Measurements from ENCODE around the gene ZFAND3. TPM values are rescaled to one million over a fixed set of nuclear protein-coding genes. Genes with fewer than 3 reads are reported as not detected.

The ZFAND3 gene
- total and polyA plus RNA-seq, 10 of the 15 experiments (the other 5 are each of a cell fraction or from before 2014, with no cell fraction given), result 0.90 to 34.4 (median 16.3) TPM

DNA sequence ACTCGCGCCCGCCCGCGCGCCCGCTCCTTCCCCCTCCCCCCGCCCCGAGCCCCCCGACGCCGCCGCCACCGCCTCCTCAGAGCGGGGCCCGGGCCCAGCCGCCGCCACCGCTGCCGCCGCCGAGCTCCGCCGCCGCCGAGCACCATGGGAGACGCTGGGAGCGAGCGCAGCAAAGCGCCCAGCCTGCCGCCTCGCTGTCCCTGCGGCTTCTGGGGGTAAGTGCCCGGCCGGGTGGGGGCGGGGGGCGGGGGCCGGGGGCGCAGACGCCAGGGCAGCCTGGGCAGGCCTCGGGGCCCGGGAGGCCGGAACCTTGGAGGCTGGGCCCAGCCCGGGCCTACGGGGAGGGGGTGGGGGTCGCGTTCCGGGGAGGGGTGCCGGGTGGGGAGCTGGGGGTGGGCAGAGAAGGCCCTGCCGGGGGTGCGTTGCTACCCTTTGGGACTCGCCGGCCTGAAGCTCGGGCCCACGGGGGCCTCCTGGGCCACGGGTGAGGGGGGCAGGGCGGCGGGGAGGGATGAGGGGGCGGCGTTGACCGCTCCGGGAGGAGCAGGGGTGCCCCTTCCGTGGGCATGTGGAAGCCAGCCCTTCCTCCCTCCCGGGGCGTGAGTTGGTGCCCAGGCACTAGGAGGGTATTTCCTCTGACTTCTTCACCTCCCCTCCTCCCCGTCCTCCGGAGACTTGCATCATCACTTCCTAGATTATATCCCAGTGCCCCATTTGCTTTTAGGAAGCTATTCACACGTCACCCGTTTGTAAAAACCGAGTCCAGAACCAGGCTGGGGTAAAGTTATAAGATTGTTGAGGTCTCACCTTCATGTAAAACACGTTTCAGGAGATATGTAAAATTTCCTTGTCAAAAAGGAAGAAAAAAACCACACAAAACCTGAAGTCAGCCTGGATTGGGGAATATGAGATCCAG, 533 bp downstream of the ZFAND3 start (continued):
- TF ChIP-seq, protein P1, sequence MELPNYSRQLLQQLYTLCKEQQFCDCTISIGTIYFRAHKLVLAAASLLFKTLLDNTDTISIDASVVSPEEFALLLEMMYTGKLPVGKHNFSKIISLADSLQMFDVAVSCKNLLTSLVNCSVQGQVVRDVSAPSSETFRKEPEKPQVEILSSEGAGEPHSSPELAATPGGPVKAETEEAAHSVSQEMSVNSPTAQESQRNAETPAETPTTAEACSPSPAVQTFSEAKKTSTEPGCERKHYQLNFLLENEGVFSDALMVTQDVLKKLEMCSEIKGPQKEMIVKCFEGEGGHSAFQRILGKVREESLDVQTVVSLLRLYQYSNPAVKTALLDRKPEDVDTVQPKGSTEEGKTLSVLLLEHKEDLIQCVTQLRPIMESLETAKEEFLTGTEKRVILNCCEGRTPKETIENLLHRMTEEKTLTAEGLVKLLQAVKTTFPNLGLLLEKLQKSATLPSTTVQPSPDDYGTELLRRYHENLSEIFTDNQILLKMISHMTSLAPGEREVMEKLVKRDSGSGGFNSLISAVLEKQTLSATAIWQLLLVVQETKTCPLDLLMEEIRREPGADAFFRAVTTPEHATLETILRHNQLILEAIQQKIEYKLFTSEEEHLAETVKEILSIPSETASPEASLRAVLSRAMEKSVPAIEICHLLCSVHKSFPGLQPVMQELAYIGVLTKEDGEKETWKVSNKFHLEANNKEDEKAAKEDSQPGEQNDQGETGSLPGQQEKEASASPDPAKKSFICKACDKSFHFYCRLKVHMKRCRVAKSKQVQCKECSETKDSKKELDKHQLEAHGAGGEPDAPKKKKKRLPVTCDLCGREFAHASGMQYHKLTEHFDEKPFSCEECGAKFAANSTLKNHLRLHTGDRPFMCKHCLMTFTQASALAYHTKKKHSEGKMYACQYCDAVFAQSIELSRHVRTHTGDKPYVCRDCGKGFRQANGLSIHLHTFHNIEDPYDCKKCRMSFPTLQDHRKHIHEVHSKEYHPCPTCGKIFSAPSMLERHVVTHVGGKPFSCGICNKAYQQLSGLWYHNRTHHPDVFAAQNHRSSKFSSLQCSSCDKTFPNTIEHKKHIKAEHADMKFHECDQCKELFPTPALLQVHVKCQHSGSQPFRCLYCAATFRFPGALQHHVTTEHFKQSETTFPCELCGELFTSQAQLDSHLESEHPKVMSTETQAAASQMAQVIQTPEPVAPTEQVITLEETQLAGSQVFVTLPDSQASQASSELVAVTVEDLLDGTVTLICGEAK (IDR thresholded peaks at IDR 0.05; ENCODE audit: borderline replicate concordance), result no peak
- TF ChIP-seq, protein P2, sequence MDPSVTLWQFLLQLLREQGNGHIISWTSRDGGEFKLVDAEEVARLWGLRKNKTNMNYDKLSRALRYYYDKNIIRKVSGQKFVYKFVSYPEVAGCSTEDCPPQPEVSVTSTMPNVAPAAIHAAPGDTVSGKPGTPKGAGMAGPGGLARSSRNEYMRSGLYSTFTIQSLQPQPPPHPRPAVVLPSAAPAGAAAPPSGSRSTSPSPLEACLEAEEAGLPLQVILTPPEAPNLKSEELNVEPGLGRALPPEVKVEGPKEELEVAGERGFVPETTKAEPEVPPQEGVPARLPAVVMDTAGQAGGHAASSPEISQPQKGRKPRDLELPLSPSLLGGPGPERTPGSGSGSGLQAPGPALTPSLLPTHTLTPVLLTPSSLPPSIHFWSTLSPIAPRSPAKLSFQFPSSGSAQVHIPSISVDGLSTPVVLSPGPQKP (IDR thresholded peaks at IDR 0.05; ENCODE audit: low read depth, low read length), result no peak
- TF ChIP-seq RFX5 (IDR thresholded peaks at IDR 0.05; ENCODE audit: low read depth, low read length) (no peak), RAD21 (IDR thresholded peaks at IDR 0.05; ENCODE audit: insufficient read depth, low read depth, low read length) (no peak), RUNX3 (IDR thresholded peaks at IDR 0.05; ENCODE audit: low read length) (no peak), STAT3 (IDR thresholded peaks at IDR 0.05; ENCODE audit: low read depth, low read length) (no peak), SMAD1 (IDR thresholded peaks at IDR 0.05; ENCODE audit: low read depth, partially characterized antibody) (no peak), FOXM1 (IDR thresholded peaks at IDR 0.05; ENCODE audit: low read depth, low read length) (no peak)
- TF ChIP-seq, protein P3, sequence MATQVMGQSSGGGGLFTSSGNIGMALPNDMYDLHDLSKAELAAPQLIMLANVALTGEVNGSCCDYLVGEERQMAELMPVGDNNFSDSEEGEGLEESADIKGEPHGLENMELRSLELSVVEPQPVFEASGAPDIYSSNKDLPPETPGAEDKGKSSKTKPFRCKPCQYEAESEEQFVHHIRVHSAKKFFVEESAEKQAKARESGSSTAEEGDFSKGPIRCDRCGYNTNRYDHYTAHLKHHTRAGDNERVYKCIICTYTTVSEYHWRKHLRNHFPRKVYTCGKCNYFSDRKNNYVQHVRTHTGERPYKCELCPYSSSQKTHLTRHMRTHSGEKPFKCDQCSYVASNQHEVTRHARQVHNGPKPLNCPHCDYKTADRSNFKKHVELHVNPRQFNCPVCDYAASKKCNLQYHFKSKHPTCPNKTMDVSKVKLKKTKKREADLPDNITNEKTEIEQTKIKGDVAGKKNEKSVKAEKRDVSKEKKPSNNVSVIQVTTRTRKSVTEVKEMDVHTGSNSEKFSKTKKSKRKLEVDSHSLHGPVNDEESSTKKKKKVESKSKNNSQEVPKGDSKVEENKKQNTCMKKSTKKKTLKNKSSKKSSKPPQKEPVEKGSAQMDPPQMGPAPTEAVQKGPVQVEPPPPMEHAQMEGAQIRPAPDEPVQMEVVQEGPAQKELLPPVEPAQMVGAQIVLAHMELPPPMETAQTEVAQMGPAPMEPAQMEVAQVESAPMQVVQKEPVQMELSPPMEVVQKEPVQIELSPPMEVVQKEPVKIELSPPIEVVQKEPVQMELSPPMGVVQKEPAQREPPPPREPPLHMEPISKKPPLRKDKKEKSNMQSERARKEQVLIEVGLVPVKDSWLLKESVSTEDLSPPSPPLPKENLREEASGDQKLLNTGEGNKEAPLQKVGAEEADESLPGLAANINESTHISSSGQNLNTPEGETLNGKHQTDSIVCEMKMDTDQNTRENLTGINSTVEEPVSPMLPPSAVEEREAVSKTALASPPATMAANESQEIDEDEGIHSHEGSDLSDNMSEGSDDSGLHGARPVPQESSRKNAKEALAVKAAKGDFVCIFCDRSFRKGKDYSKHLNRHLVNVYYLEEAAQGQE (IDR thresholded peaks at IDR 0.05; ENCODE audit: low read depth, low read length), result no peak
- TF ChIP-seq, protein P4, sequence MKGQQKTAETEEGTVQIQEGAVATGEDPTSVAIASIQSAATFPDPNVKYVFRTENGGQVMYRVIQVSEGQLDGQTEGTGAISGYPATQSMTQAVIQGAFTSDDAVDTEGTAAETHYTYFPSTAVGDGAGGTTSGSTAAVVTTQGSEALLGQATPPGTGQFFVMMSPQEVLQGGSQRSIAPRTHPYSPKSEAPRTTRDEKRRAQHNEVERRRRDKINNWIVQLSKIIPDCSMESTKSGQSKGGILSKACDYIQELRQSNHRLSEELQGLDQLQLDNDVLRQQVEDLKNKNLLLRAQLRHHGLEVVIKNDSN (IDR thresholded peaks at IDR 0.05; ENCODE audit: borderline replicate concordance, extremely low read length, insufficient read depth, low read depth, low read length), result no peak
- TF ChIP-seq, protein P5, sequence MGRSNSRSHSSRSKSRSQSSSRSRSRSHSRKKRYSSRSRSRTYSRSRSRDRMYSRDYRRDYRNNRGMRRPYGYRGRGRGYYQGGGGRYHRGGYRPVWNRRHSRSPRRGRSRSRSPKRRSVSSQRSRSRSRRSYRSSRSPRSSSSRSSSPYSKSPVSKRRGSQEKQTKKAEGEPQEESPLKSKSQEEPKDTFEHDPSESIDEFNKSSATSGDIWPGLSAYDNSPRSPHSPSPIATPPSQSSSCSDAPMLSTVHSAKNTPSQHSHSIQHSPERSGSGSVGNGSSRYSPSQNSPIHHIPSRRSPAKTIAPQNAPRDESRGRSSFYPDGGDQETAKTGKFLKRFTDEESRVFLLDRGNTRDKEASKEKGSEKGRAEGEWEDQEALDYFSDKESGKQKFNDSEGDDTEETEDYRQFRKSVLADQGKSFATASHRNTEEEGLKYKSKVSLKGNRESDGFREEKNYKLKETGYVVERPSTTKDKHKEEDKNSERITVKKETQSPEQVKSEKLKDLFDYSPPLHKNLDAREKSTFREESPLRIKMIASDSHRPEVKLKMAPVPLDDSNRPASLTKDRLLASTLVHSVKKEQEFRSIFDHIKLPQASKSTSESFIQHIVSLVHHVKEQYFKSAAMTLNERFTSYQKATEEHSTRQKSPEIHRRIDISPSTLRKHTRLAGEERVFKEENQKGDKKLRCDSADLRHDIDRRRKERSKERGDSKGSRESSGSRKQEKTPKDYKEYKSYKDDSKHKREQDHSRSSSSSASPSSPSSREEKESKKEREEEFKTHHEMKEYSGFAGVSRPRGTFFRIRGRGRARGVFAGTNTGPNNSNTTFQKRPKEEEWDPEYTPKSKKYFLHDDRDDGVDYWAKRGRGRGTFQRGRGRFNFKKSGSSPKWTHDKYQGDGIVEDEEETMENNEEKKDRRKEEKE (IDR thresholded peaks at IDR 0.05), result no peak
- TF ChIP-seq, protein P6, sequence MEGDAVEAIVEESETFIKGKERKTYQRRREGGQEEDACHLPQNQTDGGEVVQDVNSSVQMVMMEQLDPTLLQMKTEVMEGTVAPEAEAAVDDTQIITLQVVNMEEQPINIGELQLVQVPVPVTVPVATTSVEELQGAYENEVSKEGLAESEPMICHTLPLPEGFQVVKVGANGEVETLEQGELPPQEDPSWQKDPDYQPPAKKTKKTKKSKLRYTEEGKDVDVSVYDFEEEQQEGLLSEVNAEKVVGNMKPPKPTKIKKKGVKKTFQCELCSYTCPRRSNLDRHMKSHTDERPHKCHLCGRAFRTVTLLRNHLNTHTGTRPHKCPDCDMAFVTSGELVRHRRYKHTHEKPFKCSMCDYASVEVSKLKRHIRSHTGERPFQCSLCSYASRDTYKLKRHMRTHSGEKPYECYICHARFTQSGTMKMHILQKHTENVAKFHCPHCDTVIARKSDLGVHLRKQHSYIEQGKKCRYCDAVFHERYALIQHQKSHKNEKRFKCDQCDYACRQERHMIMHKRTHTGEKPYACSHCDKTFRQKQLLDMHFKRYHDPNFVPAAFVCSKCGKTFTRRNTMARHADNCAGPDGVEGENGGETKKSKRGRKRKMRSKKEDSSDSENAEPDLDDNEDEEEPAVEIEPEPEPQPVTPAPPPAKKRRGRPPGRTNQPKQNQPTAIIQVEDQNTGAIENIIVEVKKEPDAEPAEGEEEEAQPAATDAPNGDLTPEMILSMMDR (IDR thresholded peaks at IDR 0.05 in 2 of 3, conservative IDR thresholded peaks at IDR 0.05 in 1 of 3; ENCODE audit: control insufficient read depth in 2 of 3, extremely low read depth in 1 of 3, insufficient read depth in 1 of 3, low read depth in 3 of 3, low read length in 3 of 3), result no peak
